Activated CD4-positive, alpha-beta memory T cell treated with anti-CD3 and anti-CD28 coated beads for 36 hours (primary cell): ENCODE results near the gene ATXN3L. TPM values are rescaled to one million over a fixed set of nuclear protein-coding genes. Genes with fewer than 3 reads are reported as not detected.

Source experiments
- CTCF ChIA-PET: fragments of 350-600 bp; sonication (Branson Sonifier 250); formaldehyde crosslinking; loops from one replicate; lab custom pipeline; 2021; ENCODE audit warnings: antibody characterized with exemption, inconsistent platforms; lab: Charles Lee
- POLR2A ChIA-PET: fragments of 350-600 bp; sonication (Branson Sonifier 250); formaldehyde crosslinking; loops from one replicate; lab custom pipeline; 2021; ENCODE audit warnings: antibody characterized with exemption; lab: Charles Lee
- DNase-seq: peaks from one replicate; pipeline ENCODE4 v3.0.0-alpha.2; 2020
- H3K27ac Mint-ChIP-seq: one replicate; pipeline ENCODE4 v1.8.0; 2021; ENCODE audit warnings: mixed read lengths
- H3K27me3 Mint-ChIP-seq: one replicate; pipeline ENCODE4 v1.8.0; 2021; ENCODE audit warnings: mixed read lengths
- H3K36me3 Mint-ChIP-seq: one replicate; pipeline ENCODE4 v1.8.0; 2021; ENCODE audit warnings: mixed read lengths
- H3K4me1 Mint-ChIP-seq: one replicate; pipeline ENCODE4 v1.8.0; 2021; ENCODE audit warnings: low read depth, mixed read lengths
- H3K4me3 Mint-ChIP-seq: one replicate; pipeline ENCODE4 v1.8.0; 2021; ENCODE audit warnings: mild to moderate bottlenecking, mixed read lengths
- H3K9me3 Mint-ChIP-seq: one replicate; pipeline ENCODE4 v1.8.0; 2021; ENCODE audit warnings: mixed read lengths
- intact Hi-C: fragments of 100-400 bp; cut with micrococcal nuclease; formaldehyde crosslinking; loops from one replicate; pipeline ENCODE4 v1.15.1; 2023
- total RNA-seq, 2 experiments: library from RNA; stranded (reverse); gene quantifications; one replicate each; pipeline ENCODE4 v1.2.3, GENCODE V29; 2021

Gene ATXN3L
- total RNA-seq, 2 experiments from 2014 or later: not detected

GRCh38 chrX:13281289-13281688 lies 38.6 kb downstream of the ATXN3L start:
- no peak overlapping the region for H3K4me3 Mint-ChIP-seq
- peaks cover 6% of the 10 kb centered on the region for H3K4me1 Mint-ChIP-seq
- ChIA-PET CTCF (no interaction called here), POLR2A (no interaction called here)
- intact Hi-C loops: no loop called here
- H3K27ac Mint-ChIP-seq: no peak overlapping the region
- no peaks in the 10 kb centered on the region for H3K36me3 Mint-ChIP-seq
- DNase-seq: no peak
- no peaks in the 10 kb centered on the region for H3K27me3 Mint-ChIP-seq
- peaks cover 8% of the 10 kb centered on the region for H3K9me3 Mint-ChIP-seq

- no peaks in the 10 kb centered on the region for H3K36me3 Mint-ChIP-seq
Measured at GRCh38 chrX:13279279-13280018, 40.4 kb downstream of the ATXN3L start.

GRCh38 chrX:13277539-13277938 lies 42.3 kb downstream of the ATXN3L start:
- H3K4me3 Mint-ChIP-seq: no peak overlapping the region
- intact Hi-C loops: no loop called here
- no peak for DNase-seq
- ChIA-PET POLR2A (no interaction called here), CTCF (no interaction called here)
- no peak overlapping the region for H3K27ac Mint-ChIP-seq
- no peaks in the 10 kb centered on the region for H3K9me3 Mint-ChIP-seq
- H3K27me3 Mint-ChIP-seq: no peaks in the 10 kb centered on the region
- H3K4me1 Mint-ChIP-seq: peaks cover 3% of the 10 kb centered on the region
- H3K36me3 Mint-ChIP-seq: no peaks in the 10 kb centered on the region

More at GRCh38 chrX:13279279-13280018, 40.4 kb downstream of the ATXN3L start:
- intact Hi-C loops: no loop called here
- no peak overlapping the region for H3K4me3 Mint-ChIP-seq
- DNase-seq: no peak
- H3K9me3 Mint-ChIP-seq: no peaks in the 10 kb centered on the region
- no peak overlapping the region for H3K27ac Mint-ChIP-seq
- CTCF ChIA-PET: no interaction called here
- H3K27me3 Mint-ChIP-seq: no peaks in the 10 kb centered on the region
- peaks cover 6% of the 10 kb centered on the region for H3K4me1 Mint-ChIP-seq
- POLR2A ChIA-PET: no interaction called here

- POLR2A ChIA-PET: no interaction called here
- Mint-ChIP-seq H3K9me3 (no peaks in the 10 kb centered on the region), H3K4me3 (no peak overlapping the region), H3K4me1 (peaks cover 3% of the 10 kb centered on the region), H3K27ac (no peak overlapping the region), H3K36me3 (no peaks in the 10 kb centered on the region), H3K27me3 (no peaks in the 10 kb centered on the region)
- DNase-seq: no peak
- intact Hi-C loops: no loop called here
- CTCF ChIA-PET: no interaction called here
Measured at GRCh38 chrX:13276991-13277390, 42.9 kb downstream of the ATXN3L start.

GRCh38 chrX:13275031-13275430 lies 44.8 kb downstream of the ATXN3L start:
- DNase-seq: no peak
- POLR2A ChIA-PET: no interaction called here
- Mint-ChIP-seq H3K4me3 (no peak overlapping the region), H3K9me3 (no peaks in the 10 kb centered on the region), H3K27me3 (no peaks in the 10 kb centered on the region), H3K36me3 (no peaks in the 10 kb centered on the region), H3K4me1 (peaks cover 3% of the 10 kb centered on the region), H3K27ac (no peak overlapping the region)
- intact Hi-C loops: no loop called here
- CTCF ChIA-PET: no interaction called here

GRCh38 chrX:13272426-13272825 lies 47.4 kb downstream of the ATXN3L start:
- H3K4me3 Mint-ChIP-seq: no peak overlapping the region
- intact Hi-C loops: no loop called here
- ChIA-PET POLR2A (no interaction called here), CTCF (no interaction called here)
- DNase-seq: no peak
- H3K27ac Mint-ChIP-seq: no peak overlapping the region
- no peaks in the 10 kb centered on the region for H3K9me3 Mint-ChIP-seq
- no peaks in the 10 kb centered on the region for H3K27me3 Mint-ChIP-seq
- no peaks in the 10 kb centered on the region for H3K4me1 Mint-ChIP-seq
- no peaks in the 10 kb centered on the region for H3K36me3 Mint-ChIP-seq

GRCh38 chrX:13271511-13271910 lies 48.3 kb downstream of the ATXN3L start:
- H3K4me1 Mint-ChIP-seq: peaks cover 2% of the 10 kb centered on the region
- H3K27me3 Mint-ChIP-seq: no peaks in the 10 kb centered on the region
- CTCF ChIA-PET: no interaction called here
- no peak overlapping the region for H3K4me3 Mint-ChIP-seq
- DNase-seq: no peak
- intact Hi-C loops: no loop called here
- H3K9me3 Mint-ChIP-seq: no peaks in the 10 kb centered on the region
- POLR2A ChIA-PET: no interaction called here
- H3K27ac Mint-ChIP-seq: no peak overlapping the region
- no peaks in the 10 kb centered on the region for H3K36me3 Mint-ChIP-seq

GRCh38 chrX:13270360-13270759 lies 49.5 kb downstream of the ATXN3L start:
- ChIA-PET CTCF (no interaction called here), POLR2A (no interaction called here)
- no peak for DNase-seq
- intact Hi-C loops: no loop called here
- Mint-ChIP-seq H3K9me3 (no peaks in the 10 kb centered on the region), H3K4me1 (peaks cover 2% of the 10 kb centered on the region), H3K27me3 (no peaks in the 10 kb centered on the region), H3K36me3 (no peaks in the 10 kb centered on the region), H3K27ac (no peak overlapping the region), H3K4me3 (no peak overlapping the region)

- CTCF ChIA-PET: no interaction called here
- H3K27ac Mint-ChIP-seq: no peak overlapping the region
- POLR2A ChIA-PET: no interaction called here
- intact Hi-C loops: loop anchor here (5.0 kb wide), 1 partner anchor 322 kb away; no protein-coding TSS in a partner anchor
- H3K4me1 Mint-ChIP-seq: peaks cover 2% of the 10 kb centered on the region
- H3K27me3 Mint-ChIP-seq: no peaks in the 10 kb centered on the region
- no peaks in the 10 kb centered on the region for H3K36me3 Mint-ChIP-seq
- no peaks in the 10 kb centered on the region for H3K9me3 Mint-ChIP-seq
- no peak overlapping the region for H3K4me3 Mint-ChIP-seq
- no peak for DNase-seq
Measured at GRCh38 chrX:13268874-13269273, 51.0 kb downstream of the ATXN3L start.

Other genes with a start within 250 kb of the ATXN3L start
- gene EGFL6, start 249.5 kb upstream of the ATXN3L start, total RNA-seq: under 1 TPM; 0.58 to 0.64 TPM